GM18498 (cell line): ENCODE measurements around the gene DOCK2.
"Not testable (repeated sequence)": the region's sequence is repeated elsewhere in the genome, so short reads cannot be mapped to it uniquely, and the experiment has no call there.

Source experiments
- ATAC-seq: cut with Tn5 transposase; IDR thresholded peaks from one replicate; pipeline ENCODE4 v1.9.1; 2021; ENCODE audit warnings: mild to moderate bottlenecking, moderate library complexity; ENCODE audit not compliant: unreplicated experiment

Gene DOCK2

DNA sequence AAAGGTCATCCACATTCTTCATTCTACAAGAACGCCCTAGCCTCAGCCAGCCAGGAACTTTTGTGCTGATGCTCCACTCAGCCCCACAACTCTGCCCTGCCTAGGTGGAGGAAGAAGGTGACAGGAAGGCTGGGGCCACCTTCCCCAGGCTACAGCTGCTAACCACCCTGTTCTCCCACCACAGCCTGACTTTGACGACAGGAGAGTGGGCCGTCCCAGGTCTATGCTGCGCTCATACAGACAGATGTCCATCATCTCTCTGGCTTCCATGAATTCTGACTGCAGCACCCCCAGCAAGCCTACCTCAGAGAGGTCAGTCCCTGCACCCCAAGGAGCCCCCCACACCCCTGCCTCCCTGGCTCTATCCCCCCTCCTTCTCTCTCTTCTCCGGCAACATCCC, 440.5 kb downstream of the DOCK2 start:
- no peak for ATAC-seq

DNA sequence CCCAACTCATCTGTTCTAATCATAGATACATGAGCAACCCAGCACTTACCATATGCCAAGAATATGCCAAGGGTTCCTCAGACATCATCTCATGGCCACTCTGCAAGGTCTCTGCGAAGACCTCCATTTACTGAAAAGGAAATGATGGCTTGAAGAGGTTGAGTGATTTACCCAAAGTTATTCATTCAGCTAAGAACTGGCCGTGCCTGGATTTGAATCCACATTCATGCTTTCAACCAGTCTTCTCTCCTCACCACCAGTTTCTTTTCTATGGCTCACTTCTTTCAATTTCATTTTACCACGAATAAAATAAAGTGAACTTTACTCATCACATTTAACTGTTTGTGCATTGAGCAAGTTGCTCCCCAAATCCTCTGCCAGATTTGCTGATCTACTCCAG, 441.4 kb downstream of the DOCK2 start:
- ATAC-seq, result no peak

DNA sequence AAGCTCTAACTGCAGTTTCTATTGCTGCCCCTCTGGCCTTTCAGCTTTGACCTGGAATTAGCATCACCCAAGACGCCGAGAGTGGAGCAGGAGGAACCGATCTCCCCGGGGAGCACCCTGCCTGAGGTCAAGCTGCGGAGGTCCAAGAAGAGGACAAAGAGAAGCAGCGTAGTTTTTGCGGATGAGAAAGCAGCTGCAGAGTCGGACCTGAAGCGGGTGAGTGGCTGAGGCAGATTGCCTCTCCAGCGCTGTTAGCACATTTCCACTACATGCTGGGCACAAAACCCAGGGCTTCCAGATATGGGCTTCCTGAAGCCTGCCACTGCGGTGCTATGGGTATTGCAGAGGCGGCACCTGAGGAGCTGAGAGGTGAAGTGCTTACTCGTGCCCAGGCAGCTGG, 441.9 kb downstream of the DOCK2 start:
- ATAC-seq, result no peak

DNA sequence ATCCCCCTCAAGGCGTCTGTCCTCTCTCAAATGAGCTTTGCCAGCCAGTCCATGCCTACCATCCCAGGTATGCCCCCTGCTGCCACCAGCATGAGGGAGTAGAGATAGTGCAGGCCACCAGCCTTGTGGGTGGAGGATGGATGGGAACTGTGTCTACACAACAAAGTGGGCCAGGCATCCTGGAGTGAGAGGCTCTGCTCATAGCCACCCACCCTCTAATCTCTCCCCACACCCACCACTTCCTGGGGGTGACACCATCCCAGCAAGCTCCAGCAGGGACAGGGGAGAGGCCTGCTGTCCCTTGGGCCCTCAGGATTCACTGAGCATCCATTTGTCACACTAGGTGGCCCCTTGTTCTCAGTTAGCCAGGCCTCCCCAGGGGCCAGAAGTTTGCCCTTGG, 443.1 kb downstream of the DOCK2 start:
- no peak for ATAC-seq

DNA sequence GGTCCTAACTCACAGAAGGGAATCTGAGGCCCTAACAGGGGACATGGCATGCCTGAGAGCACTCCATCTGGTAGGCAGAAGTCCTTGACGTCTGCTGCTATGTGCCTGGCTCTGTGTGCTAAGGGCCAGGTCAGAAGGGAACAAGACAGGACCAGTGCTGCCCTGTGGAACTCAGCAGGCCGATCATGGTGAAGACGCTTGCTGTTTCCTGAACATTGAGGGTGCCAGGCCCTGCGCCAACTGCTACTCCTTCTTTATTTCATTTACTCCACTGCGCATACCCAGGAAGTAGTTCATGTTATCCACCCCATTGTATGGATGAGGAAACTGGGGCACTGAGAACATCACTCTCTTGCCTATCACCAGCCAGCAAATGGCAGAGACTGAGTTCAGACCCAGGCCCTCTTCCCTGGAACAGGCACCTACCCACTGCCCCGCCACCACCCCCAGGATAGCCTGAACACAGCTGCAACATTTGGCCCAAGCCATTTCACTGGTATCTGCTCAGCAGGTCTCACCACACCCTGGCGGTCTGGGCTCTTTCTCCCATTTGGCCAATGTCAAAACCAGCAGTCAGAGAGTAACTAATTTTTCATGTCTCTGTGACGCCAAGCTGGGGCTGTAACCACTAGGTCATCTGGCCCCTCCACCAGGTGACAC, 443.8 kb downstream of the DOCK2 start:
- ATAC-seq, result no peak

DNA sequence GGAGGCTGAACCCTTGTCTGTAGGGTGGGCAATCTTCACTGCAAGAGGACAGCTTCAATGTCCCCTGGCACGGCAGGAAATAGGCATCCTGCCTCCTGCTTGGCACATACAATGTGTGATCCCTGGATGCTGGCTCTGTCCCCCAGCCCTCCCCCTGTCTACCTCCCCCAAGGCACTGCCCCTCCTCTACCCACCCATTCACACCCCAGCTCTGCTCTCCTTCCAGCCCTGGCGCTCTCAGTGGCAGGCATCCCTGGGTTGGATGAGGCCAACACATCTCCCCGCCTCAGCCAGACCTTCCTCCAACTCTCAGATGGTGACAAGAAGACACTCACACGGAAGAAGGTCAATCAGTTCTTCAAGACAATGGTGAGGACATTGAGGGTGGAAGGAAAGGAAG, 444.5 kb downstream of the DOCK2 start:
- no peak for ATAC-seq

DNA sequence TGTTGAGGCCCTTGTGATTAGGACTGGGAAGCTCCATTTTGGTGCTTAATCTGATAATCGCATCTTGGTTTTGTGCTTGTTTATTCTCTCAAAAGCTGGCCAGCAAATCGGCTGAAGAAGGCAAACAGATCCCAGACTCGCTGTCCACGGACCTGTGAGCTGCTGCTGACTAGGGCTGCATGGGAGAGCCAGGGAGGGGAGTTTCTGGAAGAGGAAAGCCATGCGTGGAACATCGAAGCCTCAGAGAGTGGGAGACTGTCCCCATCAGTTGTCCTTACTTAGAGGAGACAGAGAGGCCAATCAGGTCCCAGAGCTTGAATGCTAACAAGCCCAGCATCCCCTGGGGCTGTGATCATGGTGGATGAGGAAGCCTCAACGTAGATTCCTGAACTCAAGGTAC, 445.6 kb downstream of the DOCK2 start:
- no peak for ATAC-seq

DNA sequence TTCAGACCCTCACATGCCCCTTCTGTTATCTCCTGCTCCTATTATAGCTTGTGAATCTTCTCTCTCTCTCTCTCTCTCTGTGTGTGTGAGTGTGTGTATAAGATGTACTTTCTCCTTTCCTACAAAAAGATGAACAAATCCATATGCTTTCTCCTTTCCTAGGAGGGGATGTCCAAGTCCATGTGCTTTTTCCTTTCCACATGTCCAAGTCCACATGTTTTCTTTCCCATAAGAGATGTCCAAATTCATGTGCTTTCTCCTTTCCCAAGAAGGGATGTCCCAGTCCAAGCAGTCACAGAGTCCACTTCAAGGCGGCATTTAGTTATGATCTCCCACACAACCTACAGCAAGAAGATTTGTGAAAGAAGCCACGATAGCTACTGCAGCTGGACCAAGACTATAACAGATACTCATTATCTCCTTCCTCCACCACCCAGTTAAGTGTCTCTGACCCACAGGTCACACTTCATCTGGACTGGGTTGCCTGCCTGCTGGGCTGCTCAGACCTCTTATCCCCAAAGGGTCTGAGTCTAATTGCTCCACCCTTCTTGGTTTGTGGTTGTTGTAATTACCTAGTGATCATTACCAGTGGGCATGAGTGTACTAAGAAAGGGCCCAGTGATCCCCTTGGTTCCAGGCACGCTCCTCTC, 450.2 kb downstream of the DOCK2 start:
- ATAC-seq, result no peak

DNA sequence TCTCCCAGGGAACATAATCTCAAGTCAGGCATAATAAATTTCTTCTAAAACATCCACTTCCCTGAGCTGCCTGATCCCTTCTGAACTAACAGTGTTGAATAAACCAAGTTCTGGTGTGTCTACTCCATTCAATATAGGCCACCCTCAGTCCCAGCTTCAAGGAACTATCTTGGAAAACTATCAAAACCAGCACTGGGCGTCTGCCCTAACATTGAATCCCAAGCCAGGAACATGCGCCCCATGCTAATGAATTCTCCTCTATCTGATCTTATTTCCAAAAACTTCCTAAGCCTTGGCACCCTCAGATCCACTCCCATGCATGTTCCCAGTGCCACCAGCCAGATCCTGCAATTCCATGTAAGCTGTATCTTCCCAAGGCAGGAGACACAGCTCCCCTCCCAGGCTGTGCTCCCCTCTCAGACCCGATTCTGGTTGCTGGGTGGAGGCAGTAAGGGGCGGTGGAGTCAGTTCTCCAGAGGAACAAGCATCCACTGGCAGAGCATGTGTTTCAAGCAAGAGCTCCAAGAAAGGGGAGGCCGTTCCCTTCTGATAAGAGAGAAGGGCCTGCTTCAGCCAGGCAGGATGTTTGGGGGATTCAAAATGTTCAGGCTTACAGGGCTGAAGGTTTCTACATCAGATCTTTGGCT, 455.5 kb downstream of the DOCK2 start:
- no peak for ATAC-seq

DNA sequence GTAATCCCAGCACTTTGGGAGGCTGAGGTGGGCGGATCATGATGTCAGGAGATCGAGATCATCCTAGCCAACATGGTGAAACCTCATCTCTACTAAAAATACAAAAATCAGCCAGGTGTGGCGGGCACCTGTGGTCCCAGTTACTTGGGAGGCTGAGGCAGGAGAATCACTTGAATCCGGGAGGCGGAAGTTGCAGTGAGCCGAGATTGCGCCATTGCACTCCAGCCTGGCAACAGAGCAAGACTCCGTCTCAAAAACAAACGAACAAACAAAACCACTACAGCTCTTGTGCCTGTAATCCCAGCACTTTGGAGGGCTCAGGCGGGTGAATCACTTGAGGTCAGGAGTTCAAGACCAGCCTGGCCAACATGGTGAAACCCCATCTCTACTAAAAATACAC, 457.3 kb downstream of the DOCK2 start:
- not testable (repeated sequence) for ATAC-seq

DNA sequence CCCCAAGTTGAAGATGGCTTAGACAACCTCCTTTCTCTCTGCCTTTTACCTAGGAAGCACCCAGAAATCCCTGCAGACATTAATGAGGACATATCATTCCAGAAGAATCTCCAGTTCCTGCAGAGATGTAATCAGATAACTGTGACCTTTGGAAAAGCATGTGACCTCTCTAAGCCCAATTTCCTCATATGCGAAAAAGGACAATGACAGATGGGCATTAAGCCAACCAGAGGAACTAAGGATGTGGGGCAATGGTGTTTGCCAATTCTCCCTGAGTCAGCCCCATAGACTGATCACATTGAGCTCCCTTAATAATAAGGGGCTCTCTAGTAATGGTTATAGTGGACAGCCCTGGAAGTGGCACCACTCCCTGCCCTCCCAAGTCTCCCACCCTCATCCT, 458.6 kb downstream of the DOCK2 start:
- no peak for ATAC-seq

DNA sequence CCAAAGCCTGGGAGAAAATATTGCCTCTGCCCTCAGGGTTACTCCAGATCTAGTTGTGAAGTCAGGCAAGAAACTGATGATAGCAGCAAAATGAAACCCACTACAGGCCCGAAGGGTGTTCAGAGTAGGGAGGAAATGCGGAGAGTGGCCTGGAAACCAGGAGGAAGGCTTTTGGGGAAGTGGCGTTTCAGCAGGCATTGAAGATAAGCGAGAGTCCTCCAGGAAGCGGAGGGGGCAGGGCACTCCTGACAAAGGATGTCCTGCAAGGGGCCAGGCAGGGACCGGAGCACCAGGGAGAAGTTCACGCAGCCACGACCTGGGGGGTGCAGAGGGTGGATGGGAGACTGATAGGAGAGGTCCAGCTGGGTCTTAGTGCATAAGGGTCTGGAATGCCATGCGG, 460.9 kb downstream of the DOCK2 start:
- no peak for ATAC-seq

DNA sequence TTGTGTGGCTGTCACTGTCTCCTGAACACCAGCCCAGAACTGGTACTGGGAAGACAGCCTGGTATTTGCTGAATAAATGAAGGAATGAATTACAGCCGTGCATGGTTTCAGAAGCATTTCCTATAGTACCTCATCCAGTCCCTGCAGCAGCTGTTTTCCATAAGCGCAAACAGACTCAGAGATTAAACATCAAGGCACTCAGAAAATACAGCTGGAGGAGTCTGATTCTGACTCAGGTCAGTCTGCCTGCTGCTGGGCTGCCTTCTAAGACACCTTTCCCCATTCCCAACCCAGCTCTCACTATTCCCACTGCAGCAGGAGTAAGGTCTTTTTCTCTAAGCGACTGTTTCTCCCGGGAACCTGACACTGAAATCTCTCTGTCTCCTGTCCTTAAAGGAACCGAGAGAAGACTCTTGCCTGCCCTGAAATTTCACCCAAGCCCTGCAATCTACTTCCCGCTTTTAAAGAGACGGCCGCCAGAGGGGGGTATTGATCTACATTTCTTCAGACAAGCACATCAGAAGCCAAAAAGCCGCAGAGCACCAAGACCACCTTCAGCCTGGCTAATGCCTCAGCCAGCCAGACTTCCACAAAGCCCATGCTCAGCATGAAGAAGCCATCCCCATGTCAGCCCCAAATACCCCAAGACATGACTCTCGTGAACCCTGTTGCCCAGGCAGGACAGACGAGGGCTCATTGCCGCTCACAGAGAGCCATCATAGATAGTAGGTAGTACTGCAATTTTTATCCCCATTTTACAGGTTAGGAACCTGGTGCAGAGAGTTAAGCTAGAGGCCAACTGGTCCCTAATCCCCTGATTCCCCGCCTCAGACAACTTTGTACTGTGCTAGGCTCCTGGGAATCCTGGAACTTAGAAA, 463.2 kb downstream of the DOCK2 start:
- no peak for ATAC-seq

DNA sequence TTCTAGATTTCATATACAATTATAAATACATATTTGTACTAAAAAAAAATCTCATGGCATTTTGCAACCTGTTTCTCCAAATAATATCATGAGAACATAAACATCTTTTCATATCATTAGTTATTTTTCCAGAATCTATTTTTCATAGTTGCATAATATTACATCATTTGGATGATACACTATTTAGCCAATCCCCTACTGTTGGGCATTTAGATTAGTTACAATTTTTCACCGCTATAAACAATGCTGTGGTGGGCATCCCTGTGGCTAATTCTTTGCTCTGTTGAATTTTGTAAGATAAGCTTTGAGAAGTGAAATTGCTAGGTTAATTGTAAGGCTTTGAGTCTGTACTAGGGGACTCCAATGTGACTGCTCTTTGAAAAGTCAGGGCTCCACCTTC, 466.4 kb downstream of the DOCK2 start:
- no peak for ATAC-seq

DNA sequence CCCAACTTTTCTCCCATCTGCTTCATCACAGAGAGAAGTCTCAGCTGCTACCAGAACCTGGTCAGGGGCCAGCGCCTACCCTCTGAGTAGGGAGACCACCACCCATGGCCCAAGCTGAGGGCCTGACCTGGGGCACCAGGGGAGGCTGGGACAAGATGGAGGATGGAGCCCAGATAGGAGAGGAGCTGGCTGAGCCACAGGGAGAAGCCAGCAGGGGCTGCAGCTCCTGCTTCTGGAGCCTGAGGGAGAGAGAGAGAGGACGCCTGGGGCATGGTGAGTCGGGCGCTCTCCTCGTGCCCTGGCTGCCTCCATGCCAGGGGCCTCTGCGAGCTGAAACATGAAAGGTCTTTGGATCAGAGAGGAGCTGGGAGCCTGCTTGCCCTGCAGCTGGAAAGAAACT, 467.2 kb downstream of the DOCK2 start:
- ATAC-seq, result no peak

DNA sequence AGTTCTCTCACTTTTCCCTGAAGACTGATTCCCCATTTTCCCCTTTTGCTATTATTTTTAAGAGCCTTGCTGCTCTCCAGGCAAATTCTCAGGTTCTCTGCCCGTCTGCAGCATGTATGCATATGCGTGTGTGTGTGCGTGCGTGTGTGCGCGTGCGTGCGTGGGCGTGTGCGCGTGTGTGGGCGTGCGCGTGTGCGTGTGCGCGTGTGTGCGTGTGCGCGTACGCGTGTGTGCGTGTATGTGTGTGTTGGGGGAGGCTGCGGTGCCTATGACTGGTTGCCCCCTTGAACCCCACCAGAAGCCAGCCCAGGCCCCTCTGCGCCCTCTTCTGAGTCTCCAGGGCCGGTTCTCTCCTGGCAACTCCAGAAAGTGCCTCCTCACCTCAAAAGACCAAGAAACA, 467.6 kb downstream of the DOCK2 start:
- ATAC-seq, result no peak

DNA sequence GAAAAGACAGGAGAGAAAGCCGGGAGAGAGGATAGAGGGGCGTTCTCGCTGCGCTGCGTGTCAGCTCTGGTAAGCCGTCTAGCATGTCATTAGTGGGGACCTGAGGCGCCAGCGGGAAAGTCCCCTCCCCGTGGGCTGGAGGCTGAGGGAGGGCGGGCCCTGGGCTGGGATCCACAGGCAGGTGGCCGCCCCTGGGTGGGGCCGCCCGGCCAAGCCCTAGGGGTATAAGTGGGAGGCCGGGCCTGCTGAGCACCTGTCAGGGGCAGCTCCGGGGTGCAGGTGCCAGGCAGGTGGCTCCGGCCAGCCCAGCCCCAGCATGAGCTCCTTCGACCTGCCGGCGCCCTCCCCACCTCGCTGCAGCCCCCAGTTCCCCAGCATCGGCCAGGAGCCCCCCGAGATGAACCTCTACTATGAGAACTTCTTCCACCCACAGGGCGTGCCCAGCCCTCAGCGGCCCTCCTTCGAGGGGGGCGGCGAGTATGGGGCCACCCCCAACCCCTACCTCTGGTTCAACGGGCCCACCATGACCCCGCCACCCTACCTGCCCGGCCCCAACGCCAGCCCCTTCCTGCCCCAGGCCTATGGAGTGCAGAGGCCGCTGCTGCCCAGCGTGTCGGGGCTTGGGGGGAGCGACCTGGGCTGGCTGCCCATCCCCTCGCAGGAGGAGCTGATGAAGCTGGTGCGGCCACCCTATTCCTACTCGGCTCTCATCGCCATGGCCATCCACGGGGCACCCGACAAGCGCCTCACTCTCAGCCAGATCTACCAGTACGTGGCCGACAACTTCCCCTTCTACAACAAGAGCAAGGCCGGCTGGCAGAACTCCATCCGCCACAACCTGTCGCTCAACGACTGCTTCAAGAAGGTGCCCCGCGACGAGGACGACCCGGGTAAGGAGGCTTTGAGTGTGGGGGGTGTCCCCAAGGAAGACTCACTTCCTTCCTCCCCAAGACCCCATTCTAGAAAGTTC, 468.9 kb downstream of the DOCK2 start, which contains the start of gene FOXI1:
TSS of gene FOXI1 (plus strand) at position 256 of the 970 bp plus-strand sequence. CDS start at position 317, 61 bp downstream.
- no peak for ATAC-seq

DNA sequence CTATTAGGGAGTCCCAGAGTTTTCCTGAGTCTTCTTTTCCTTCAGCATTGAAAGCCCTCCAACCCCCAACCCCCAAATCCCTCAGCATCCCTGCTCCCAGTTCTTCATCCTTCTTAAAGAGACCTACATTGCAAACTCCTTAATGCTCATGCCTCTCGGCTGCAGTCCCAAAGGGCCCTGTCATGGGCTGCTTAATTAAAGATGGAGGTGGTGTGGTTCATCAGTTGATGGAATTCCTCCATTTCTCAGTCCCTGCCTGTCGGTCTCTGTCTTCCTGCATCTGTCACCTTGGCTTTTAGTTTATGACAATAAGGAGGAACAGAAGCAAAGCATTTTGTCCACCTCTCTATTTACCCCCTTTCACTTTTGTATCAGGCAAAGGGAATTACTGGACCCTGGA, 470.6 kb downstream of the DOCK2 start:
- ATAC-seq, result no peak

DNA sequence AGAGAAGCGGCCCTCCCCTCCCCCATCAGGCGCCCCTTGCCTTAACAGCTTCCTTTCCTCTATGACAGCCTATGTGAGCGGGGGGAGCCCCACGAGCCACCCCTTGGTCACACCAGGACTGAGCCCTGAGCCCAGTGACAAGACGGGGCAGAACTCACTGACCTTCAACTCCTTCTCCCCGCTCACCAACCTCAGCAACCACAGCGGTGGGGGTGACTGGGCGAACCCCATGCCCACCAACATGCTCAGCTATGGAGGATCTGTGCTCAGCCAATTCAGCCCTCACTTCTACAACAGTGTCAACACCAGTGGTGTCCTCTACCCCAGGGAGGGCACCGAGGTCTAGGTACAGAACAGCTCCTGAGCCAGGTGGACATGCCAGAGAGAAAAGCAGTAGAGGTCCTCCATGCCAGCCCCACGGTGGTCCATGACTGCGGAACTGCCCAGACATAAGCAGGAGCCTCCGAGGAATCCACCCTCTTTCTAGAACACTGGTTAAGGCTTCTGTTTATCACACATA, 471.3 kb downstream of the DOCK2 start:
- ATAC-seq, result no peak
